H1 (cell line): ENCODE results near the gene SMOC2. TPM values are rescaled to one million over a fixed set of nuclear protein-coding genes. Genes with fewer than 3 reads are reported as not detected.

ENCODE experiments used
- PHF8 ChIP-seq: fragments of 200-600 bp; sonication (generic); conservative IDR thresholded peaks from 2 replicates; pipeline ENCODE4 v1.7.1; 2012; ENCODE audit warnings: low read depth, mild to moderate bottlenecking, inconsistent platforms, low read length, moderate library complexity
- SIRT6 ChIP-seq: IDR thresholded peaks from one replicate; pipeline ENCODE4 v1.7.1; 2012; ENCODE audit warnings: low read length, inconsistent platforms
- SUZ12 ChIP-seq: fragments of 200-600 bp; sonication (generic); IDR thresholded peaks from 2 replicates; pipeline ENCODE4 v1.6.1; 2012; ENCODE audit warnings: mild to moderate bottlenecking, inconsistent platforms, low read length, moderate library complexity, mixed read lengths
- USF2 ChIP-seq: IDR thresholded peaks from 2 replicates; pipeline ENCODE4 v1.6.1; 2011; ENCODE audit warnings: low read length, improper control_type of control experiment
- polyA plus RNA-seq, 7 experiments: library from polyadenylated mRNA; depleted of rRNA in 3 of 7; stranded (reverse) in 5 of 7; unstranded in 2 of 7; fragments of >200 nt in 5 of 7; fragments of 200-250 nt in 2 of 7; gene quantifications; 1 replicate in 5 of 7; 2 replicates in 1 of 7; 4 replicates in 1 of 7; pipeline versions ENCODE4 v1.2.1 to v1.2.3, GENCODE V29; 2011 to 2013; ENCODE audit warnings: missing spikeins in 2 of 7, mixed read lengths in 2 of 7
- total RNA-seq: library from RNA; stranded (reverse); fragmentation: NEBNext Ultra II Directional; extraction: Animal tissue kit (Norgen Biotek cat#: 25700); gene quantifications from 2 replicates; pipeline ENCODE4 v1.2.1, GENCODE V29; 2021

SMOC2 gene
- total and polyA plus RNA-seq, 2 of the 8 experiments (the other 6 are each of a cell fraction or from before 2014, with no cell fraction given) = 7.7 to 8.5 TPM

GRCh38 chr6:168709991-168710390, 269.0 kb downstream of the SMOC2 start (continued):
- TF ChIP-seq USF2 = no peak
- no peak for TF ChIP-seq PHF8
- no peak for TF ChIP-seq SIRT6
- TF ChIP-seq SUZ12 = no peak
- TF ChIP-seq, all 59 proteins: peak for 0
